ENCODE measurements around the gene ZIC1. TPM values are rescaled to one million over a fixed set of nuclear protein-coding genes. Genes with fewer than 3 reads are reported as not detected.

Gene ZIC1
- total RNA-seq, 1 experiment from 2014 or later = not detected

DNA sequence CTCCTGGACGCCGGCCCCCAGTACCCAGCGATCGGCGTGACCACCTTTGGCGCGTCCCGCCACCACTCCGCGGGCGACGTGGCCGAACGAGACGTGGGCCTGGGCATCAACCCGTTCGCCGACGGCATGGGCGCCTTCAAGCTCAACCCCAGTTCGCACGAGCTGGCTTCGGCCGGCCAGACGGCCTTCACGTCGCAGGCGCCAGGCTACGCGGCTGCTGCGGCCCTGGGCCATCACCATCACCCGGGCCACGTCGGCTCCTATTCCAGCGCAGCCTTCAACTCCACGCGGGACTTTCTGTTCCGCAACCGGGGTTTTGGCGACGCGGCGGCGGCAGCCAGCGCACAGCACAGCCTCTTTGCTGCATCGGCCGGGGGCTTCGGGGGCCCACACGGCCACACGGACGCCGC lies 956 bp downstream of the ZIC1 start:
- no peak overlapping the region for H3K27ac ChIP-seq (ENCODE audit: low read depth, low read length)
- no peak overlapping the region for H3K4me3 ChIP-seq (replicated peaks in 1 of 2; ENCODE audit: low read depth in 1 of 2, low read length in 2 of 2)
- TF ChIP-seq EZH2 (IDR thresholded peaks at IDR 0.05) = no peak
- no peak for TF ChIP-seq ZNF274 (IDR thresholded peaks at IDR 0.05; ENCODE audit: low read depth, low read length)
- TF ChIP-seq YY1 (IDR thresholded peaks at IDR 0.05; ENCODE audit: extremely low read depth, insufficient replicate concordance, low read depth, low read length) = no peak
- no peak for TF ChIP-seq MAX (IDR thresholded peaks at IDR 0.05)
- no peak for TF ChIP-seq RAD21 (IDR thresholded peaks at IDR 0.05; ENCODE audit: low read depth)
- TF ChIP-seq, protein P1, sequence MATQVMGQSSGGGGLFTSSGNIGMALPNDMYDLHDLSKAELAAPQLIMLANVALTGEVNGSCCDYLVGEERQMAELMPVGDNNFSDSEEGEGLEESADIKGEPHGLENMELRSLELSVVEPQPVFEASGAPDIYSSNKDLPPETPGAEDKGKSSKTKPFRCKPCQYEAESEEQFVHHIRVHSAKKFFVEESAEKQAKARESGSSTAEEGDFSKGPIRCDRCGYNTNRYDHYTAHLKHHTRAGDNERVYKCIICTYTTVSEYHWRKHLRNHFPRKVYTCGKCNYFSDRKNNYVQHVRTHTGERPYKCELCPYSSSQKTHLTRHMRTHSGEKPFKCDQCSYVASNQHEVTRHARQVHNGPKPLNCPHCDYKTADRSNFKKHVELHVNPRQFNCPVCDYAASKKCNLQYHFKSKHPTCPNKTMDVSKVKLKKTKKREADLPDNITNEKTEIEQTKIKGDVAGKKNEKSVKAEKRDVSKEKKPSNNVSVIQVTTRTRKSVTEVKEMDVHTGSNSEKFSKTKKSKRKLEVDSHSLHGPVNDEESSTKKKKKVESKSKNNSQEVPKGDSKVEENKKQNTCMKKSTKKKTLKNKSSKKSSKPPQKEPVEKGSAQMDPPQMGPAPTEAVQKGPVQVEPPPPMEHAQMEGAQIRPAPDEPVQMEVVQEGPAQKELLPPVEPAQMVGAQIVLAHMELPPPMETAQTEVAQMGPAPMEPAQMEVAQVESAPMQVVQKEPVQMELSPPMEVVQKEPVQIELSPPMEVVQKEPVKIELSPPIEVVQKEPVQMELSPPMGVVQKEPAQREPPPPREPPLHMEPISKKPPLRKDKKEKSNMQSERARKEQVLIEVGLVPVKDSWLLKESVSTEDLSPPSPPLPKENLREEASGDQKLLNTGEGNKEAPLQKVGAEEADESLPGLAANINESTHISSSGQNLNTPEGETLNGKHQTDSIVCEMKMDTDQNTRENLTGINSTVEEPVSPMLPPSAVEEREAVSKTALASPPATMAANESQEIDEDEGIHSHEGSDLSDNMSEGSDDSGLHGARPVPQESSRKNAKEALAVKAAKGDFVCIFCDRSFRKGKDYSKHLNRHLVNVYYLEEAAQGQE (IDR thresholded peaks at IDR 0.05; ENCODE audit: low read depth) = no peak
- TF ChIP-seq EGR1 (IDR thresholded peaks at IDR 0.05; ENCODE audit: low read depth) = no peak
- no peak for TF ChIP-seq SP1 (IDR thresholded peaks at IDR 0.05; ENCODE audit: low read depth)
- no peak for TF ChIP-seq SRF (IDR thresholded peaks at IDR 0.05; ENCODE audit: low read depth)
- no peak for TF ChIP-seq JUND (IDR thresholded peaks at IDR 0.05)
- no peak for TF ChIP-seq ELF1 (IDR thresholded peaks at IDR 0.05; ENCODE audit: borderline replicate concordance, low read depth)
- TF ChIP-seq POLR2A (IDR thresholded peaks at IDR 0.05; ENCODE audit: borderline replicate concordance, extremely low read depth, insufficient read depth, insufficient read length) = no peak
- ChIA-PET RAD21 (ENCODE audit: low non-redundant PET in 1 of 2, low total read pairs in 2 of 2, uncharacterized antibody in 2 of 2, unreplicated experiment in 2 of 2) (no interaction called here), POLR2A (no interaction called here), CTCF (no interaction called here)
- no peaks in the 10 kb centered on the region for H3K4me1 ChIP-seq (ENCODE audit: control insufficient read depth in 1 of 2, insufficient read depth in 2 of 2, low read length in 2 of 2)
- no peaks in the 10 kb centered on the region for H3K36me3 ChIP-seq (ENCODE audit: control insufficient read depth in 1 of 2, insufficient read depth in 2 of 2, low read length in 2 of 2)
- no peak for DNase-seq (ENCODE audit: low read depth, low spot score)
- ATAC-seq = no peak
- intact Hi-C loops (cut with micrococcal nuclease) = no loop called here
- no peaks in the 10 kb centered on the region for H3K9me2 ChIP-seq (ENCODE audit: insufficient read depth)
- no peaks in the 10 kb centered on the region for H3K27me3 ChIP-seq (ENCODE audit: insufficient read depth, low read length)
- H2AFZ ChIP-seq (ENCODE audit: low read depth, low read length, poor library complexity, severe bottlenecking) = no peak overlapping the region
- H4K20me1 ChIP-seq (ENCODE audit: insufficient read depth) = no peaks in the 10 kb centered on the region
- no TSS peak for BruUV-seq (replicated peaks)
- H3K9me3 ChIP-seq (ENCODE audit: control insufficient read depth in 1 of 2, insufficient read depth in 1 of 2, low read depth in 1 of 2, low read length in 2 of 2) = no peaks in the 10 kb centered on the region
- no peaks in the 10 kb centered on the region for H3K79me2 ChIP-seq (ENCODE audit: insufficient read depth, low read length)
- no peak overlapping the region for H3K4me2 ChIP-seq (ENCODE audit: low read length)
- no peak overlapping the region for H3K9ac ChIP-seq (ENCODE audit: low read length)

All from HCT116 (cell line).